HepG2 (cell line): ENCODE data around the gene GPS1. TPM values are rescaled to one million over a fixed set of nuclear protein-coding genes. Genes with fewer than 3 reads are reported as not detected.

ENCODE experiments used
- DMAP1 ChIP-seq: IDR thresholded peaks from 2 replicates; pipeline ENCODE4 v1.6.1; 2016
- FOXO1 ChIP-seq: sonication (generic); formaldehyde crosslinking; IDR thresholded peaks from 2 replicates; pipeline ENCODE4 v1.4.0; 2020; ENCODE audit warnings: missing genetic modification reagents
- JUN ChIP-seq: sonication (generic); formaldehyde crosslinking; IDR thresholded peaks from 2 replicates; pipeline ENCODE4 v1.4.0; 2020; ENCODE audit warnings: mild to moderate bottlenecking, missing genetic modification reagents
- MIER2 ChIP-seq: IDR thresholded peaks from 2 replicates; pipeline ENCODE4 v1.6.1; 2016; ENCODE audit warnings: missing biosample characterization, missing genetic modification reagents
- MTF1 ChIP-seq: sonication (generic); formaldehyde crosslinking; IDR thresholded peaks from 2 replicates; pipeline ENCODE4 v1.5.0; 2020; ENCODE audit warnings: missing genetic modification reagents
- SRSF4 ChIP-seq: fragments of 200-400 bp; formaldehyde crosslinking; IDR thresholded peaks from one replicate; pipeline ENCODE4 v1.6.1; 2018; ENCODE audit warnings: mild to moderate bottlenecking, low read depth, low read length, moderate library complexity; ENCODE audit not compliant: poor library complexity, severe bottlenecking
- ZBTB7B ChIP-seq: sonication (generic); formaldehyde crosslinking; IDR thresholded peaks from 2 replicates; pipeline ENCODE4 v1.4.0; 2020; ENCODE audit warnings: missing genetic modification reagents
- ZFP62 ChIP-seq: sonication (generic); formaldehyde crosslinking; IDR thresholded peaks from 2 replicates; pipeline ENCODE4 v1.4.0; 2020; ENCODE audit warnings: missing genetic modification reagents
- ZNF225 ChIP-seq: sonication (generic); formaldehyde crosslinking; IDR thresholded peaks from 2 replicates; pipeline ENCODE4 v1.4.0; 2020; ENCODE audit warnings: mild to moderate bottlenecking, missing genetic modification reagents
- ZNF333 ChIP-seq: sonication (generic); formaldehyde crosslinking; IDR thresholded peaks from 2 replicates; pipeline ENCODE4 v1.4.0; 2020; ENCODE audit warnings: mild to moderate bottlenecking, missing genetic modification reagents, borderline replicate concordance
- ZNF589 ChIP-seq: sonication (generic); formaldehyde crosslinking; conservative IDR thresholded peaks from 2 replicates; pipeline ENCODE4 v1.8.0; 2022; ENCODE audit warnings: mild to moderate bottlenecking, moderate library complexity, missing genetic modification reagents
- ZNF709 ChIP-seq: sonication (generic); formaldehyde crosslinking; IDR thresholded peaks from 2 replicates; pipeline ENCODE4 v1.5.0; 2020; ENCODE audit warnings: mild to moderate bottlenecking, missing genetic modification reagents
- polyA plus RNA-seq, 8 experiments: library from polyadenylated mRNA; depleted of rRNA in 3 of 8; stranded (reverse) in 7 of 8; unstranded in 1 of 8; fragments of >200 nt; fragmentation: Illumina TruSeq in 4 of 8; extraction: Trizol in 4 of 8; gene quantifications; 2 replicates each; pipeline versions ENCODE4 v1.2.1 to v1.2.3, GENCODE V29; 2011 to 2016; ENCODE audit warnings: low read depth in 4 of 8, missing spikeins in 1 of 8, mixed read lengths in 1 of 8; ENCODE audit not compliant: insufficient read depth in 1 of 8
- total RNA-seq, 5 experiments: library from RNA; depleted of rRNA; stranded (reverse); fragments of >200 nt; fragmentation: Illumina TruSeq; extraction: Trizol; gene quantifications; 2 replicates each; pipeline ENCODE4 v1.2.3, GENCODE V29; 2016; ENCODE audit warnings: low read depth in 1 of 5
- TF ChIP-seq, protein P1 (sequence below): sonication (generic); formaldehyde crosslinking; IDR thresholded peaks from 2 replicates; pipeline ENCODE4 v1.5.0; 2020; ENCODE audit warnings: missing genetic modification reagents
- TF ChIP-seq, protein P2 (sequence below): sonication (generic); formaldehyde crosslinking; IDR thresholded peaks from 2 replicates; pipeline ENCODE4 v1.9.0; 2022; ENCODE audit warnings: missing genetic modification reagents, mild to moderate bottlenecking, borderline replicate concordance
- TF ChIP-seq, protein P3 (sequence below): sonication (generic); formaldehyde crosslinking; IDR thresholded peaks from 2 replicates; pipeline ENCODE4 v1.4.0; 2020; ENCODE audit warnings: mild to moderate bottlenecking, low read depth, missing genetic modification reagents
- TF ChIP-seq, protein P4 (sequence below): sonication (generic); formaldehyde crosslinking; IDR thresholded peaks from 2 replicates; pipeline ENCODE4 v1.4.0; 2020; ENCODE audit warnings: missing genetic modification reagents
- TF ChIP-seq, protein P5 (sequence below), 2 experiments: IDR thresholded peaks; 2 replicates each; pipeline ENCODE4 v1.6.1; 2011 to 2012; ENCODE audit warnings: low read length in 2 of 2, borderline replicate concordance in 1 of 2, low read depth in 1 of 2, mild to moderate bottlenecking in 1 of 2, moderate library complexity in 1 of 2
- TF ChIP-seq, protein P6 (sequence below): sonication (generic); formaldehyde crosslinking; IDR thresholded peaks from 2 replicates; pipeline ENCODE4 v1.8.0; 2022; ENCODE audit warnings: missing genetic modification reagents, mild to moderate bottlenecking, inconsistent platforms, borderline replicate concordance

The GPS1 gene
- total and polyA plus RNA-seq, 2 of the 13 experiments (the other 11 are each of a cell fraction or from before 2014, with no cell fraction given) = 124 to 128 TPM

DNA sequence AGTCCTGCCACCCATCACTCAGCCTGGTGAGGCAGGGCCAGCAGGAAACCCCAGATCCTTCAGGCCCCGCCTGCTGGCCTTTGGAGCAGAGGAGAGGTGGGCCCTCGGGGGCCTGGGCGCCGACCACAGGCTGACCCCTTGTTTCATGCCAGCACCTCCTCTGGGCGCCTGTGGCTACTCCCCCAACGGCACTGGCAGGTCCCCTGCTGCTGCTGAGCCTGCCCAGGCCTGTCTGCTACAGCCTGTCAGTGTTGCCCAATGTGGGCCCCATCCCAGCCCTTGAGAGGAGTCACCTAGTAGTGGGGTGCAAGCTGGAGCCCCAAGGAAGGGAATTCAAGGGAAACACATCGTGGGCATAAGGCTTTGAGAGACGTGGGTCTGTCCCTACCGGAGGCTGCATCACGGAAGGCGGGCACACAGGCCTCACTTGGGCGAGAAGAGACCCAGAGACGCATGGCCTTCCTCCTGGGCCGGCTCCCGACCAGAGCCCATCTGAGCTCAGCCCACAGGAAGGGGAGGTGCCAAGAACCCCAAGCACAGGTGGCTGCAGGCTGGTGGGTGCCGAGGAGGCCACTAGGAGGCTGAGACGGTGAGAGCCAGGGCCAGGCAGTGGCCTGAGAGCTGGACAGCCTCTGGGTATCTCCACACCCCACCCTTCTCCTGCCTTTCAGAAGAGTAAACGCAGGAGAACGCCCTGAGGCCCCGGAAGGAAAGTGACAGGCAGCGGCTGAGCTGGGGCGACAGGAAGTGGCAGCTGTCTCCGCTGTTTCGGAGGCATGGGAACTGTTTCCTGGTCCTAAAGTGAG, 54.4 kb downstream of the GPS1 start (continued):
- TF ChIP-seq SRSF4 = no peak
- TF ChIP-seq, protein P1, sequence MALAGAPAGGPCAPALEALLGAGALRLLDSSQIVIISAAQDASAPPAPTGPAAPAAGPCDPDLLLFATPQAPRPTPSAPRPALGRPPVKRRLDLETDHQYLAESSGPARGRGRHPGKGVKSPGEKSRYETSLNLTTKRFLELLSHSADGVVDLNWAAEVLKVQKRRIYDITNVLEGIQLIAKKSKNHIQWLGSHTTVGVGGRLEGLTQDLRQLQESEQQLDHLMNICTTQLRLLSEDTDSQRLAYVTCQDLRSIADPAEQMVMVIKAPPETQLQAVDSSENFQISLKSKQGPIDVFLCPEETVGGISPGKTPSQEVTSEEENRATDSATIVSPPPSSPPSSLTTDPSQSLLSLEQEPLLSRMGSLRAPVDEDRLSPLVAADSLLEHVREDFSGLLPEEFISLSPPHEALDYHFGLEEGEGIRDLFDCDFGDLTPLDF (CRISPR knock-in tag) = no peak
- no peak for TF ChIP-seq MTF1
- TF ChIP-seq ZNF333 (CRISPR knock-in tag) = peak; percentile 4; the same call in 1 of the 2 replicates
- TF ChIP-seq, protein P2, sequence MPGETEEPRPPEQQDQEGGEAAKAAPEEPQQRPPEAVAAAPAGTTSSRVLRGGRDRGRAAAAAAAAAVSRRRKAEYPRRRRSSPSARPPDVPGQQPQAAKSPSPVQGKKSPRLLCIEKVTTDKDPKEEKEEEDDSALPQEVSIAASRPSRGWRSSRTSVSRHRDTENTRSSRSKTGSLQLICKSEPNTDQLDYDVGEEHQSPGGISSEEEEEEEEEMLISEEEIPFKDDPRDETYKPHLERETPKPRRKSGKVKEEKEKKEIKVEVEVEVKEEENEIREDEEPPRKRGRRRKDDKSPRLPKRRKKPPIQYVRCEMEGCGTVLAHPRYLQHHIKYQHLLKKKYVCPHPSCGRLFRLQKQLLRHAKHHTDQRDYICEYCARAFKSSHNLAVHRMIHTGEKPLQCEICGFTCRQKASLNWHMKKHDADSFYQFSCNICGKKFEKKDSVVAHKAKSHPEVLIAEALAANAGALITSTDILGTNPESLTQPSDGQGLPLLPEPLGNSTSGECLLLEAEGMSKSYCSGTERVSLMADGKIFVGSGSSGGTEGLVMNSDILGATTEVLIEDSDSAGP = peak; percentile 88
- TF ChIP-seq ZBTB7B (CRISPR knock-in tag) = peak; percentile 71; the same call in 1 of the 2 replicates
- TF ChIP-seq ZFP62 (CRISPR knock-in tag) = no peak
- TF ChIP-seq, protein P3, sequence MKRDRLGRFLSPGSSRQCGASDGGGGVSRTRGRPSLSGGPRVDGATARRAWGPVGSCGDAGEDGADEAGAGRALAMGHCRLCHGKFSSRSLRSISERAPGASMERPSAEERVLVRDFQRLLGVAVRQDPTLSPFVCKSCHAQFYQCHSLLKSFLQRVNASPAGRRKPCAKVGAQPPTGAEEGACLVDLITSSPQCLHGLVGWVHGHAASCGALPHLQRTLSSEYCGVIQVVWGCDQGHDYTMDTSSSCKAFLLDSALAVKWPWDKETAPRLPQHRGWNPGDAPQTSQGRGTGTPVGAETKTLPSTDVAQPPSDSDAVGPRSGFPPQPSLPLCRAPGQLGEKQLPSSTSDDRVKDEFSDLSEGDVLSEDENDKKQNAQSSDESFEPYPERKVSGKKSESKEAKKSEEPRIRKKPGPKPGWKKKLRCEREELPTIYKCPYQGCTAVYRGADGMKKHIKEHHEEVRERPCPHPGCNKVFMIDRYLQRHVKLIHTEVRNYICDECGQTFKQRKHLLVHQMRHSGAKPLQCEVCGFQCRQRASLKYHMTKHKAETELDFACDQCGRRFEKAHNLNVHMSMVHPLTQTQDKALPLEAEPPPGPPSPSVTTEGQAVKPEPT (CRISPR knock-in tag) = no peak
- peak; percentile 72 for TF ChIP-seq ZNF225 (CRISPR knock-in tag)
- TF ChIP-seq FOXO1 = peak; percentile 30; the same call in 1 of the 2 replicates
- TF ChIP-seq, protein P4, sequence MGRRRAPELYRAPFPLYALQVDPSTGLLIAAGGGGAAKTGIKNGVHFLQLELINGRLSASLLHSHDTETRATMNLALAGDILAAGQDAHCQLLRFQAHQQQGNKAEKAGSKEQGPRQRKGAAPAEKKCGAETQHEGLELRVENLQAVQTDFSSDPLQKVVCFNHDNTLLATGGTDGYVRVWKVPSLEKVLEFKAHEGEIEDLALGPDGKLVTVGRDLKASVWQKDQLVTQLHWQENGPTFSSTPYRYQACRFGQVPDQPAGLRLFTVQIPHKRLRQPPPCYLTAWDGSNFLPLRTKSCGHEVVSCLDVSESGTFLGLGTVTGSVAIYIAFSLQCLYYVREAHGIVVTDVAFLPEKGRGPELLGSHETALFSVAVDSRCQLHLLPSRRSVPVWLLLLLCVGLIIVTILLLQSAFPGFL (CRISPR knock-in tag) = no peak
- TF ChIP-seq, protein P5, sequence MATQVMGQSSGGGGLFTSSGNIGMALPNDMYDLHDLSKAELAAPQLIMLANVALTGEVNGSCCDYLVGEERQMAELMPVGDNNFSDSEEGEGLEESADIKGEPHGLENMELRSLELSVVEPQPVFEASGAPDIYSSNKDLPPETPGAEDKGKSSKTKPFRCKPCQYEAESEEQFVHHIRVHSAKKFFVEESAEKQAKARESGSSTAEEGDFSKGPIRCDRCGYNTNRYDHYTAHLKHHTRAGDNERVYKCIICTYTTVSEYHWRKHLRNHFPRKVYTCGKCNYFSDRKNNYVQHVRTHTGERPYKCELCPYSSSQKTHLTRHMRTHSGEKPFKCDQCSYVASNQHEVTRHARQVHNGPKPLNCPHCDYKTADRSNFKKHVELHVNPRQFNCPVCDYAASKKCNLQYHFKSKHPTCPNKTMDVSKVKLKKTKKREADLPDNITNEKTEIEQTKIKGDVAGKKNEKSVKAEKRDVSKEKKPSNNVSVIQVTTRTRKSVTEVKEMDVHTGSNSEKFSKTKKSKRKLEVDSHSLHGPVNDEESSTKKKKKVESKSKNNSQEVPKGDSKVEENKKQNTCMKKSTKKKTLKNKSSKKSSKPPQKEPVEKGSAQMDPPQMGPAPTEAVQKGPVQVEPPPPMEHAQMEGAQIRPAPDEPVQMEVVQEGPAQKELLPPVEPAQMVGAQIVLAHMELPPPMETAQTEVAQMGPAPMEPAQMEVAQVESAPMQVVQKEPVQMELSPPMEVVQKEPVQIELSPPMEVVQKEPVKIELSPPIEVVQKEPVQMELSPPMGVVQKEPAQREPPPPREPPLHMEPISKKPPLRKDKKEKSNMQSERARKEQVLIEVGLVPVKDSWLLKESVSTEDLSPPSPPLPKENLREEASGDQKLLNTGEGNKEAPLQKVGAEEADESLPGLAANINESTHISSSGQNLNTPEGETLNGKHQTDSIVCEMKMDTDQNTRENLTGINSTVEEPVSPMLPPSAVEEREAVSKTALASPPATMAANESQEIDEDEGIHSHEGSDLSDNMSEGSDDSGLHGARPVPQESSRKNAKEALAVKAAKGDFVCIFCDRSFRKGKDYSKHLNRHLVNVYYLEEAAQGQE (IDR thresholded peaks at IDR 0.05; ENCODE audit: borderline replicate concordance in 1 of 2, low read depth in 1 of 2, low read length in 2 of 2) = no peak; a peak in 1 of 4 replicates
- TF ChIP-seq, protein P6, sequence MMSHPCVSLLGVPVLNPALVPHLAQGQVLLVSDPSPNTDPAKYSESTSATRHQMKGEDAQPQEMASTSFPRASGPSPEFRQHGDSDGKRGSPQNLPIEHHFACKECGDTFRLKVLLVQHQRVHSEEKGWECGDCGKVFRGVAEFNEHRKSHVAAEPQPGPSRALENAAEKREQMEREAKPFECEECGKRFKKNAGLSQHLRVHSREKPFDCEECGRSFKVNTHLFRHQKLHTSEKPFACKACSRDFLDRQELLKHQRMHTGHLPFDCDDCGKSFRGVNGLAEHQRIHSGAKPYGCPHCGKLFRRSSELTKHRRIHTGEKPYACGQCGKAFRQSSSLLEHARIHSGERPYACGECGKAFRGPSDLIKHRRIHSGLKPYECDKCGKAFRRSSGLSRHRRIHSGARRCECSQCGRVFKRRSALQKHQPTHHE (CRISPR knock-in tag) = peak; percentile 92; the same call in 1 of the 2 replicates
- no peak for TF ChIP-seq JUN
- TF ChIP-seq MIER2 (CRISPR knock-in tag) = peak; percentile 71
- TF ChIP-seq ZNF709 (CRISPR knock-in tag) = peak; percentile 62
- TF ChIP-seq ZNF589 (CRISPR knock-in tag) = 0 out of 2 replicates have a peak, but pooled peaks have one; percentile 42
- peak; percentile 90 for TF ChIP-seq DMAP1 (CRISPR knock-in tag)
